ENCODE data around the gene PIGM.

Gene PIGM

DNA sequence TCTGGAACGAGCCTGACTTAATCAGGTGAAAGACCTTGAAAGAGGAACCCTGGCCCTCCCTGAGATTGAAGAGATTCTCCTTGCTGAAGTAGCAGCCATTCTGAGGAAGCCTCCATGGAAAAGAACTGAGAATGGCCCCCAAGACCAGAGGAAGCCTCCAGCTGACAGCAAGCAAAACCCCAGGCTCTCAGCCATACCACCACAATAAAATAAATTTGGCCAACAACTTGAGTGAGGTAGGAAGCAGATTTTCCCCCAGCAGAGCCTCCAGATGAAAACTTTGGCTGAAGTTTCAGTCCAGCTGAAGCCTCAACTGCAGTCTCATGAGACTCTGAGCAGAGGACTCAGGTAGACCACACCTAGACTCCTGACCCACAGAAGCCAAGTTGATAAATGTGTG is 43.8 kb downstream of the PIGM start:
- no peak for DNase-seq

DNA sequence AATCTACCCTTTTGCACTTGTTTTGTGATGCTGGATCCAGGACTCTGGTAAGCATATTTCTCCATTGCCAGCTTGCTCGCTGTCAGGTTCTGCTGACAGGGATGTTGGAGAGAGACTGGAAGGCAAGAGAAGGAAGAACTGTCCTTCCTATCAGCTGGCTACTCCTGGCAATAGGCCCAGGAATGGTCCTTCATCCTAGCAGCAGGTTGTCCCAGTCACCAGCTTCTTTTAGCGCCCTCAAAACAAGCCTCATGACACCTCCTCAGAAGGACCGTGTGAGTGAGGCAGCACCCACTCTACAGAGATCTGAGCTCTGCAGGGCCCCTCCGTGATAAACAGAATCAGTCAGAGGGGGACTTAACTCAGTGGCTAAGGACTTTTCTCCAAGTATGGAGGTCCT is 44.6 kb downstream of the PIGM start:
- DNase-seq: no peak

DNA sequence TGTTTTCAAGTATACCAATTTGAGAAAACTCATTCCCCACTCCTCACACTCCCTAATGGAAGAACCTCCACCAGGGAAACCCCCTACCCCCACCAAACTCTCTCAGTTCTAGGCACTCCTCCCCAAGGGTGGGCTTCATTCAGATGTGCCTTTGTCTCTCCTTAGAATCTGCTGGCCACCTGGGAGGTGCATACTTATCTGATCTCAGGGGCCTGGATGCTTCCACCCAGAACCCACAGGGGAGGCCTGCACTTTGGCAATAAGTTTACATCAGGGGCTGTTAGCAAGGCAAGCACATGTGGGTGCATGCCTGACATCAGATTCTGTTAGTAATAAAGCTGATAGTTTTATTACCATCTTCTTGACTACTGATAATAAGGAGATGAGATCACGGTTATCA is 45.3 kb downstream of the PIGM start:
- DNase-seq: no peak

DNA sequence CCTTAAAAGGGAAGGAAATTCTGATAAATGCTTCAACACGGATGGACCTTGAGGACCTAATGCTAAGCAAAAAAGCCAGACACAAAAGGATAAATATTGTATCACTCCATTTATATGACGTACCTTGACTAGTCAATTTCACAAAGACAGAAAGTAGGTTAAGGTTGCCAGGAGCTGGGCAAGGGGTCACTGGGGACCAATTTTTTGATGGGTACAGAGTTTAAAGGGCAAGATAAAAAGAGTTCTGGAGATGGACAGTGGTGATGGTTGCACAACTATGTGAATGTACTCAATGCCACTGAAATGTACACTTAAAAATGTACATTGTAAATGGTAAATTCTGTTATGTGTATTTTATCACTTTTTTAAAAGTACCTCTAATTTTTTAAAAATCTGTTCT is 45.7 kb downstream of the PIGM start:
- DNase-seq: no peak

DNA sequence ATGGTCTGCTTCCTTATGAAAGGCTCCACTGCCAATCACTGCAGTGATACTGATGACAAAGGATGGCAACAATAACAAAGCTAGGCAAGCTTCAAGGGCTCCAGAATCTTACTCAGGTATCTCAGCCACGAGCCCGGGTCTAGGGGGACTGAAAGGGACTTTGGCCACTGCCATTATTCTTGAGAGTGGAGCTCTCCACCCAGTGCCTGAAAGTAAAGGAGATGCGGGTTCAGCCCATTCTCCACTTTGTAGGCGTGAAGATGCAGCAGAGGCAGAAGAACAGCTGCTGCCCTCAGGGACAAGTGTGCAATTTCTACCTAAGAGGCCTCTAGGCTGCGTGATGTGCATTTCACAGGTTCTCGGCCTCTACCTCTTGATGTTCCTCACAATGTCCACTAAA is 46.3 kb downstream of the PIGM start:
- DNase-seq: no peak

DNA sequence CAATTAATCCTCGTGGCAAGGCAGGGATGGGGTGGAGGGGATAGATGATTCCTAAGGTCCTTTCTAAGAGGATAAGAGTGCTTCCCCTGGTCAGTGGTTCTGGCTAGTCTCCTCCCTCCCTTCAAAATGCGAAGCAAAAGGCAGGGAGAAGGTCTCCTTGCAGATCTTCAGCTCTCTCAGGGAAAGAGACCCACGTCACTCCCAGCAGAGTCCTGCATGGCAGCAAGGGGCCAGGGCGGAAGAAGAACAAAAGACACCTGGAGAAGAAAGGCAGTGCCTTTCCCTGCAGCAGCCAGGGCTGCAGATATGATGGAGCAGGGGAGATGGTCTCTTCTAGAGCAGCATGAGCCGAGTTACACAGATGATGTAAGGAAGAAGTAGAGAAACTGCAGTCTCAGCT is 48.1 kb downstream of the PIGM start:
- DNase-seq: no peak

DNA sequence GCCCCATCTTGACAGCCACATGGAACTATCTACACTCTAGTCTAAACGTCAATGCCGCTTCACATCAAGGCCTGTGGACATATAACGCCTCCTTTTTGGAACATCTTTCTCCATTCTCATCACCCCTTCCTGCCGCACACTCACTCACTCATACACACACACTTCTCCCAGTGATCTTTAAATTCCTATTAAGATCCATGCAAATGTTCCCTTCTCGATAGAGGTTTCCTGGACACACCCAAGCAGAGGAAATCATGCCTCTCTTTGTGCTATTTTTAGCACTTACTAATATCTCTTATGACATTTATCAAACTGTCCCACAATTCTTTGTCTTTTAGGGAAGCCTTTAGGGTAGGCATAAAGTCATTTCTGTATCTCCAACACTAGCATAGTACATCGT is 49.5 kb downstream of the PIGM start:
- DNase-seq: peak in 1 of 4 experiments; percentile 8

DNA sequence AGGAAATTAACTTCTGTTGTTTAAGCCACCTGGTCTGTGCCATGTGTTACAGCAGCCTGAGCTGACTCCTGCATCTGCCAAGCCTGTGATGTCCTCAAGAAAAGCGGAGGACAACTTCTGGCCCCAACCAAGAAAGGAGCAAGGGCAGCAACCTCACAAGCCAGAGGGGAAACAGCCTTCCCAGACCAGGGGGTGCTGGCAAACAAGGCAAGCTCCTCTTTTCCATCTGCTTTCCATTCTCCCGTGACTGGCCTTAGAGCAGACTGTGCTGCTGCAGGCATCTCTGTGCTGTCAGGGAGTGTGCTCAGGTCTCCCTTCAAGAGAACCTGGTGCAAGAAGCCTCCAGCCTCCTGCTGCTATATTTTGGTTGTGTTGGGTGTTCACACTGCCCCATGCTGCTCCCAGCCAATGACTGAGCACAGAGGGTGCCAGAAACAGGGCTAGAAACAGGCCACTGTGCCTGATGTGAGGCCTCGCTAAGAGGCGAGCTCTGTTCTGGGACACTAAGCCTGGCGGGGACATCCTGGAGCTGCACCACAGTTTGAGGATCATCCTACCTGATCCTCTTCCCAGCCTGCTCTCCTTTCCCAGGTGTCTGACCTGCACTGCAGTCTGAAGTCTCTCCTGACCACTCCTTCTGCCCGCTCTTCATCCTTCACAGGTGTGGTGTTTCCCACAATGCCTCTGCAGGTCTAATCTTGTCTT is 50.3 kb downstream of the PIGM start:
- DNase-seq: no peak

DNA sequence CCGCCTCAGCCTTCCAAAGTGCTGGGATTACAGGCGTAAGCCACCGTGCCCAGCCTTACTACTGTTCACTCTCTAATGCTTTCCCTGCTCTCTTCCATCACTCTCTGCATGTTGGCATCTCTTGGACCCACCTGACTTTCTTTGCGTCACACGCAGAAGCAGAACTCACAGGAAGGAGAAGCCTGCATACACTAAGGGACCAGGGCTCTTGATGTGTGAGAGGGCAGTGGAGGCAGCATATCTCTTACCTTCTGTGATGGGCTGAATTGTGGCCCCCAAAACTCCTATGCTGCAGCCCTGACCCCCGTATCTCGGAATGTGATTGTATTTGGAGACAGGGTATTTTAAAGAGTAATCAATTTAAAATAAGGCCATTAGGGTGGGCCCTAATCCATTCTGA is 51.0 kb downstream of the PIGM start:
- DNase-seq: no peak

DNA sequence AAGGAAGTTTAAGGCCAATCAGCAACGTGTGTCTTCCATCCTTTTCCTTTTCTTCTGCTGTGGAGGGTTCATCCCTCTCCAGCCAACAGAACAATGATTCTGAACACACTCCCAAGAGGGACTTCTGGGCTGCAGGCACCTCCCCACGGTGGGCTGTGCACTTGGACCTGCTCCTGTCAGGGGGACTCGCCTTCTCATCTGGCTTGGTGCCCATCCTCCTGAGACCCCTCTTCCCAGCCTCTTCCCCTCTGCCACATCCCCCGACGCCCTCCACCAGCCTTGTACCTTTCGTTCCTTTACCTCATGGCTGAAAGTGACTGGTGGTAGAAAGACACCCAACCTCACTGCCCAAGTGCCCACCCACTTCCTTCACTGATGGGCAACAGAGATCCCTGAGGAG is 51.7 kb downstream of the PIGM start:
- DNase-seq: no peak

DNA sequence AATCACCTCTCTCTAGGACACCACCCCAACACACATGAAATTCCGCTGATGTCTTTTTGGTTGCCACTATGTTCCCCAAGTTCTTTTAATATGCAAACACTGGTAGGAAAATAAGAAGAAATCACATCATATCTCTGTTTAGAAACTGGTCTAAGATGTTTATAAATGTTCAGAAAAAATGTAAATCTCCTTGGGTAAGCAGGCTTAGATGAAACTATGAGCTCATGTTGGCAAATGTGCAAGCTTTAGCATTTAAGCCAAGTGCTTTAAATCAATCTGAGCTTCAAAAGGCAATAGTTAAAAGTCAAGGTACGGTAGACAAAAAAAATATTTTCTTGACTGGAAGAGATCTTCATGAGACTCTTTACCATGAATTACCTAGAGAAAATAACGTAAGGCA is 52.5 kb downstream of the PIGM start:
- no peak for DNase-seq

DNA sequence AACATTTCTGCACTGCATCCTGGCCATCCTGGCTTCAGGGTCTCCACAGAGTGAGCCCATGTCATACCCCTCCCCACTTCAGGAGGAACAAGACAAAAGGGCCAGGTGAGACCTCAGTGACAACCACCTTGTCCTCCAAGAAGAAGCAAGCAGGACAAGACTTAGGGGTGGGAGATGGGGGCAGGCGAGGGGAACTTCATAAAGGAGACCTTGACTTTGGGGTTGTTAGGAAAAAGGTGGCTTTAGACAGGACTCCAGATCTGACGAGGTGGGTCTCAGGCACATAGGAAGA is 53.7 kb downstream of the PIGM start:
- no peak for DNase-seq

DNA sequence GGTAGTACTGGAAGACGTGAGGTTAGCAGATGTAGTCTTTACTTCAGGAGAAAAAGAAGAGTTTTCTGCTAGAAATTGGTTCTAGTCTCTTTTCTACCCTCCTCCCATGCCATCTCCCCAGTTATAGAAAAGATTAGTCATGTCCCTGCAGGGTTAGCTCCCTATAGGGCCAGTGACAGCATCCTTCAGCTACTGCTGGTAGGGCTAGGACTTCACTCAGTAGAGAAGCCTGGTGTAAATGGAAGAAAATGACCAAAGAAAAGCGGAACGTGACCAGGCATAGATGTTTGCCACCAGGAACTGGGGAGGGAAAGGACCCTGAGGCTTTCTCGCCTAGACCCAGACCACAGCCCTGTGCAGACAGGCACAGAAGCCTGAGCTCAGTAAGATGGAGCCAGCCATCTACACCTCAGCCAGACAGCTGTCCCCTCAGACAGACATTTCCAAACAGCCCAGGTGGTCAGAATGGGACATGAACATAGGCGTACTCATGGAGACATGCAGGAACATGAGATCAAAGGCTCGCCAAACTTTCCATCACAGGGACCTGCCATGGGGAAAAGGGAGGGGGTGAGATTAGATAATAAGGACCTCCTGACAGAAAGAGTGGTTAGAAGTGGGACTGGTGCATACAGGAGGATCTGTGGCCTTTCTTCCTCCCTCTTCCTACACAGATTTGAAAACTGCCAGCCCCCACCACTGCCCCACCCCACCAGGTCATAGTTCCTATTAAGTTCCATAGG is 54.3 kb downstream of the PIGM start:
- DNase-seq: no peak
